WTC11 (cell line): ENCODE data around the gene PTN.

Source experiments
- ATF3 ChIP-seq: sonication (generic); formaldehyde crosslinking; conservative IDR thresholded peaks from 2 replicates; pipeline ENCODE4 v1.8.1; 2022; ENCODE audit warnings: mild to moderate bottlenecking, missing genetic modification reagents
- CTCF ChIP-seq: fragments of 200-600 bp; IDR thresholded peaks from 2 replicates; pipeline ENCODE4 v1.8.0; 2022; ENCODE audit warnings: antibody characterized with exemption
- E2F1 ChIP-seq: sonication (generic); formaldehyde crosslinking; IDR thresholded peaks from 2 replicates; pipeline ENCODE4 v1.8.0; 2022; ENCODE audit warnings: mild to moderate bottlenecking, missing genetic modification reagents
- GABPB1 ChIP-seq: sonication (generic); formaldehyde crosslinking; IDR thresholded peaks from 2 replicates; pipeline ENCODE4 v1.8.1; 2023; ENCODE audit warnings: mild to moderate bottlenecking, missing genetic modification reagents
- JUN ChIP-seq: sonication (generic); formaldehyde crosslinking; IDR thresholded peaks from 2 replicates; pipeline ENCODE4 v1.8.0; 2023; ENCODE audit warnings: mild to moderate bottlenecking, missing genetic modification reagents
- MAX ChIP-seq: sonication (generic); formaldehyde crosslinking; IDR thresholded peaks from 2 replicates; pipeline ENCODE4 v1.8.0; 2022; ENCODE audit warnings: mild to moderate bottlenecking, missing genetic modification reagents
- NFYB ChIP-seq: sonication (generic); formaldehyde crosslinking; conservative IDR thresholded peaks from 2 replicates; pipeline ENCODE4 v1.8.0; 2022; ENCODE audit warnings: low read depth, missing genetic modification reagents
- NR1H2 ChIP-seq: sonication (generic); formaldehyde crosslinking; IDR thresholded peaks from 2 replicates; pipeline ENCODE4 v1.9.0; 2021; ENCODE audit warnings: mild to moderate bottlenecking, moderate library complexity, missing genetic modification reagents
- USF2 ChIP-seq: sonication (generic); formaldehyde crosslinking; IDR thresholded peaks from 2 replicates; pipeline ENCODE4 v1.8.1; 2023; ENCODE audit warnings: mild to moderate bottlenecking, missing genetic modification reagents, moderate library complexity
- ZBTB43 ChIP-seq: sonication (generic); formaldehyde crosslinking; IDR thresholded peaks from 2 replicates; pipeline ENCODE4 v1.8.1; 2023; ENCODE audit warnings: mild to moderate bottlenecking, missing genetic modification reagents
- ZNF121 ChIP-seq: sonication (generic); formaldehyde crosslinking; IDR thresholded peaks from 2 replicates; pipeline ENCODE4 v1.8.0; 2023; ENCODE audit warnings: missing genetic modification reagents
- ZNF219 ChIP-seq: sonication (generic); formaldehyde crosslinking; IDR thresholded peaks from 2 replicates; pipeline ENCODE4 v1.8.0; 2023; ENCODE audit warnings: missing genetic modification reagents, mild to moderate bottlenecking, borderline replicate concordance
- ZNF512 ChIP-seq: sonication (generic); formaldehyde crosslinking; IDR thresholded peaks from 2 replicates; pipeline ENCODE4 v1.8.1; 2022; ENCODE audit warnings: missing genetic modification reagents, borderline replicate concordance

- TF ChIP-seq USF2 (CRISPR knock-in tag) (no peak), CTCF (no peak), JUN (CRISPR knock-in tag) (no peak), E2F1 (no peak), GABPB1 (CRISPR knock-in tag) (no peak), ZBTB43 (CRISPR knock-in tag) (no peak), ZNF219 (CRISPR knock-in tag) (no peak), ZNF121 (CRISPR knock-in tag) (no peak), MAX (CRISPR knock-in tag) (no peak), ZNF512 (CRISPR knock-in tag) (no peak), NR1H2 (CRISPR knock-in tag) (no peak), NFYB (CRISPR knock-in tag) (no peak), ATF3 (CRISPR knock-in tag) (no peak)
These were observed 43.4 kb upstream of the PTN start for GRCh38 chr7:137386966-137387365.
